HG03095 (cell line): ENCODE results near the gene MAP3K2.

Source experiments
- ATAC-seq: cut with Tn5 transposase; IDR thresholded peaks from one replicate; pipeline ENCODE4 v1.9.1; 2021; ENCODE audit warnings: moderate library complexity; ENCODE audit not compliant: unreplicated experiment

MAP3K2 gene

GRCh38 chr2:127308586-127309138, 79.1 kb downstream of the MAP3K2 start:
- no peak for ATAC-seq

GRCh38 chr2:127305990-127306585, 81.7 kb downstream of the MAP3K2 start:
- ATAC-seq = no peak

GRCh38 chr2:127302168-127302567, 85.6 kb downstream of the MAP3K2 start:
- ATAC-seq = no peak

GRCh38 chr2:127293748-127294562, 93.8 kb downstream of the MAP3K2 start, which contains the start of gene ERCC3:
Gene ERCC3, minus strand, starts transcription at chr2:127294144. Its CDS starts 63 bp downstream, at chr2:127294081.
- ATAC-seq = peak; percentile 99

- no peak for ATAC-seq
These were observed 94.4 kb downstream of the MAP3K2 start for GRCh38 chr2:127293386-127293747.

GRCh38 chr2:127288274-127288673, 99.5 kb downstream of the MAP3K2 start:
- ATAC-seq = no peak

- no peak for ATAC-seq
These were observed 104.5 kb downstream of the MAP3K2 start for GRCh38 chr2:127283275-127283674.

- no peak for ATAC-seq
These were observed 107.1 kb downstream of the MAP3K2 start for GRCh38 chr2:127280693-127281092.

GRCh38 chr2:127279781-127280180, 108.0 kb downstream of the MAP3K2 start:
- ATAC-seq = no peak

- ATAC-seq = no peak
These were observed 108.8 kb downstream of the MAP3K2 start for GRCh38 chr2:127278959-127279358.

GRCh38 chr2:127277028-127277427, 110.7 kb downstream of the MAP3K2 start:
- no peak for ATAC-seq

- no peak for ATAC-seq
These were observed 112.0 kb downstream of the MAP3K2 start for GRCh38 chr2:127275789-127276188.

GRCh38 chr2:127275356-127275755, 112.4 kb downstream of the MAP3K2 start:
- no peak for ATAC-seq

GRCh38 chr2:127270663-127271062, 117.1 kb downstream of the MAP3K2 start:
- ATAC-seq = no peak

GRCh38 chr2:127261804-127262406, 125.9 kb downstream of the MAP3K2 start:
- no peak for ATAC-seq

- ATAC-seq = no peak
These were observed 128.4 kb downstream of the MAP3K2 start for GRCh38 chr2:127259355-127259754.

GRCh38 chr2:127256866-127257265, 130.9 kb downstream of the MAP3K2 start:
- no peak for ATAC-seq

GRCh38 chr2:127256381-127256780, 131.4 kb downstream of the MAP3K2 start:
- ATAC-seq = no peak

- no peak for ATAC-seq
These were observed 132.1 kb downstream of the MAP3K2 start for GRCh38 chr2:127255721-127256120.

GRCh38 chr2:127255146-127255545, 132.6 kb downstream of the MAP3K2 start:
- no peak for ATAC-seq

GRCh38 chr2:127254386-127254981, 133.3 kb downstream of the MAP3K2 start:
- ATAC-seq = no peak
